ENCODE measurements around the gene CCDC6. TPM values are rescaled to one million over a fixed set of nuclear protein-coding genes. Genes with fewer than 3 reads are reported as not detected.
"Not testable (repeated sequence)": the region's sequence is repeated elsewhere in the genome, so short reads cannot be mapped to it uniquely, and the experiment has no call there.

Gene CCDC6
- total RNA-seq, 1 experiment from 2014 or later, result 15.2 TPM

DNA sequence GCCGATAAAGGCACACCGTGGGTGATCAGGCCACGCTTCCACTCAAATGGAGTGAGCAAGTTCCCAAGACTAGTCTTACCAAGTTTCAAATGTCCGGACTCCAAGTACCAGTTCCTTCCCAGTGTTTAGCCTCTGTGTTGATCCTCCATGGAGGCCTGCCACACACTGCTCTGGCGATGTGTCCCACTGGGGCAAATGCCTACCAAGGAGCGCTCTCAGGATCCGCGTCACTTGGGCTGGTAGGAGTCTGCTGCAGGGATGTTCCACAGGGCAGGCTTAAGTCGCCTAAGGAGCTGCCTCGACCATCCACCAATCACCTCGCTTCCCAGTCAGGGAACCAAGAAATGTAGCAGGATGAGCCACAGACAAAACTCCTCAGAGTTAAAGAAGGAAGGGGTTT, 135.7 kb downstream of the CCDC6 start:
- no peak for DNase-seq (ENCODE audit: low read depth, low spot score)

GRCh38 chr10:59762505-59762904, 143.9 kb downstream of the CCDC6 start:
- no peak for DNase-seq (ENCODE audit: low read depth, low spot score)

More for the DNA sequence above, 135.7 kb downstream of the CCDC6 start:
- in situ Hi-C loops (cut with HindIII; ENCODE audit: low pct_unique_long_range_greater_than_20kb, low sequenced_read_pairs), result no loop called here

GRCh38 chr10:59757966-59758365, 148.4 kb downstream of the CCDC6 start:
- no peak for DNase-seq (ENCODE audit: low read depth, low spot score)
- in situ Hi-C loops (cut with HindIII; ENCODE audit: low pct_unique_long_range_greater_than_20kb, low sequenced_read_pairs), result no loop called here

More at GRCh38 chr10:59762505-59762904, 143.9 kb downstream of the CCDC6 start:
- in situ Hi-C loops (cut with HindIII; ENCODE audit: low pct_unique_long_range_greater_than_20kb, low sequenced_read_pairs), result no loop called here

GRCh38 chr10:59754951-59755350, 151.4 kb downstream of the CCDC6 start:
- no peak for DNase-seq (ENCODE audit: low read depth, low spot score)
- in situ Hi-C loops (cut with HindIII; ENCODE audit: low pct_unique_long_range_greater_than_20kb, low sequenced_read_pairs), result no loop called here

- no peak for DNase-seq (ENCODE audit: low read depth, low spot score)
- in situ Hi-C loops (cut with HindIII; ENCODE audit: low pct_unique_long_range_greater_than_20kb, low sequenced_read_pairs), result no loop called here
These were observed 153.1 kb downstream of the CCDC6 start, which contains the start of gene MRLN for GRCh38 chr10:59753267-59753666. MRLN (minus strand) TSS chr10:59753455.

DNA sequence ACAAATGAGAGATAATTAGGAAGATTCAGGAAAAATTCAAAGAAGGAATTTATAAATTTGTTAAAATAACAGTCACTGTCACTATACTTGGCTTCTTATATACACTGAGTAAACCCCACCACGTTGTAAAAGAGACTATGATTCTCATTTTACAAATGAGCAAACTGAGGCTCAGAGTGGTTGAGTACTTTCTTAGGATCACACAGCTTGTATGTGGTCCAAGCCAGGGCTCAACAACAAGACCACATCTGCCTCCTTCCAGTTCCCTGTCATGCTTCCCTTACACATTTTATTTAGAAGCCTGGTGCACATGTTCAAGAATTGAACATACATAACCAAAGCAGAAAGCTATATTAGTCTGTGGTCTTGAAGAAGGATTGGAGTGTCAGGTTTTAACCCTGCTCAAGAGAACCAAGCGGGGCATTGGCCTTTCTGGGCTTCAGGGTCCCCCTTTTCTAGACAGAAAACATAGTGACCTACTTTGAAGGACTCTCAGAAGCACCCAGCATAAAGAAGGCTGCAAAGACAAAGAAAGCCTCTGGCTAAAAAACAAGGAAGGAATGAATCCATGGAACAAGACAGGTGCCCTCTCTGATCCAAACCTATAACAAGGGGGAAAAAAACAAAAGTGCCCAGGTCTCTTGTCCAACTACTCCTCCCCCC, 153.9 kb downstream of the CCDC6 start:
- in situ Hi-C loops (cut with HindIII; ENCODE audit: low pct_unique_long_range_greater_than_20kb, low sequenced_read_pairs), result no loop called here

GRCh38 chr10:59750155-59750945, 156.0 kb downstream of the CCDC6 start:
- in situ Hi-C loops (cut with HindIII; ENCODE audit: low pct_unique_long_range_greater_than_20kb, low sequenced_read_pairs), result no loop called here
- DNase-seq (ENCODE audit: low read depth, low spot score), result no peak

More for the DNA sequence above, 153.9 kb downstream of the CCDC6 start:
- DNase-seq (ENCODE audit: low read depth, low spot score), result no peak

- DNase-seq (ENCODE audit: low read depth, low spot score), result no peak
- in situ Hi-C loops (cut with HindIII; ENCODE audit: low pct_unique_long_range_greater_than_20kb, low sequenced_read_pairs), result no loop called here
These were observed 157.5 kb downstream of the CCDC6 start for GRCh38 chr10:59748834-59749233.

GRCh38 chr10:59745163-59745650, 161.1 kb downstream of the CCDC6 start:
- in situ Hi-C loops (cut with HindIII; ENCODE audit: low pct_unique_long_range_greater_than_20kb, low sequenced_read_pairs), result no loop called here
- DNase-seq (ENCODE audit: low read depth, low spot score), result no peak

DNA sequence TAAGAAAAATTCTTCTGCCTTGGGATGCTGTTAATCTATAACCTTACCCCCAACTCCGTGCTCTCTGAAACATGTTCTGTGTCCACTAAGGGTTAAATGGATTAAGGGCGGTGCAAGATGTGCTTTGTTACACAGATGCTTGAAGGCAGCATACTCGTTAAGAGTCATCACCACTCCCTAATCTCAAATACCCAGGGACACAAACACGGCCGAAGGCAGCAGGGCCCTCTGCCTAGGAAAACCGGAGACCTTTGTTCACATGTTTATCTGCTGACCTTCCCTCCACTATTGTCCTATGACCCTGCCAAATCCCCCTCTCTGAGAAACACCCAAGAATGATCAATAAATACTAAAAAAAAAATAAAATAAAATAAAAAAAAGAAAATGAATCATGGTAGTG, 161.6 kb downstream of the CCDC6 start:
- DNase-seq (ENCODE audit: low read depth, low spot score); in situ Hi-C loops (cut with HindIII; ENCODE audit: low pct_unique_long_range_greater_than_20kb, low sequenced_read_pairs): not testable (repeated sequence)

DNA sequence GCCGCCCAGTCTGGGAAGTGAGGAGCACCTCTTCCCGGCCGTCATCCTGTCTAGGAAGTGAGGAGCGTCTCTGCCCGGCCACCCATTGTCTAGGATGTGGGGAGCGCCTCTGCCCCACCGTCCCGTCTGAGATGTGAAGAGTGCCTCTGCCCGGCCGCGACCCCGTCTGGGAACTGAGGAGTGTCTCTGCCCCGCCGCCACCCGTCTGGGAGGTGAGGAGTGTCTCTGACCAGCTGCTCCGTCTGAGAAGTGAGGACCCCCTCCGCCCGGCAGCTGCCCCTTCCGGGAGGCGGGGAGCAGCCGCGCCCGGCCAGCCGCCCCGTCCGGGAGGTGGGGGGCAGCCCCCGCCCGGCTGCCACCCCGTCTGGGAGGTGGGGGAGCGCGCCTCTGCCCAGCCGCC, 162.2 kb downstream of the CCDC6 start:
- in situ Hi-C loops (cut with HindIII; ENCODE audit: low pct_unique_long_range_greater_than_20kb, low sequenced_read_pairs); DNase-seq (ENCODE audit: low read depth, low spot score): not testable (repeated sequence)

- no peak for DNase-seq (ENCODE audit: low read depth, low spot score)
- in situ Hi-C loops (cut with HindIII; ENCODE audit: low pct_unique_long_range_greater_than_20kb, low sequenced_read_pairs), result no loop called here
These were observed 164.8 kb downstream of the CCDC6 start for GRCh38 chr10:59741583-59741982.

DNA sequence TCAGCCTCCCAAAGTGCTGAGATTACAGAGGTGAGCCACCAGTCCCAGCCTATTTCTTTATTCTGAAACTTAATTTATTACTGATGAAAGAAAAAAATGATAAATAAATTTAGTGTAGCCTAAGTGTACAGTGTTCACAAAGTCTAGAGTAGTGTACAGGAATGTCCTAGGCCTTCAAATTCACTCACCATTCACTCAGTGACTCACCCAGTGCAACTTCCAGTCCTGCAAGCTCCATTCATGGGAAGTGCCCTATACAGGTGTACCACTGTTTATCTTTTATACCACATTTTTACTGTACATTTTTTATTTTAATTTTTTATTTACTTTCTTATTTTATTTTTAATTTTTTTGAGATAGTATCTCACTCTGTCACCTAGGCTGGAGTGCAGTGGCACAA, 165.3 kb downstream of the CCDC6 start:
- in situ Hi-C loops (cut with HindIII; ENCODE audit: low pct_unique_long_range_greater_than_20kb, low sequenced_read_pairs), result no loop called here
- no peak for DNase-seq (ENCODE audit: low read depth, low spot score)

Other genes with a start within 250 kb of the CCDC6 start
- 0.03 TPM in 1 of 2 replicates, not detected in the other for gene SLC16A9, start 196.7 kb downstream of the CCDC6 start, total RNA-seq (2014; rRNA removed; shearing (Covaris generic))
- not detected in 2 replicates for gene MRLN, start 153.1 kb downstream of the CCDC6 start, total RNA-seq (2014; rRNA removed; shearing (Covaris generic))

All from SK-MEL-5 (cell line).